Prostate gland (tissue), 2 donors: ENCODE data around the gene NLGN3. TPM values are rescaled to one million over a fixed set of nuclear protein-coding genes. Genes with fewer than 3 reads are reported as not detected.

Source experiments
- DNase-seq: peaks from one replicate; pipeline ENCODE4 v3.0.0-alpha.2; 2019; ENCODE audit warnings: low spot score
- H3K27ac ChIP-seq, 2 donors: fragments of 200-600 bp; sonication (generic); 2 replicates each; pipeline ENCODE4 v1.5.1; 2017 to 2019
- H3K27me3 ChIP-seq: fragments of 200-600 bp; sonication (generic); replicated peaks from 2 replicates; pipeline ENCODE4 v1.5.1; 2019; ENCODE audit not compliant: insufficient read depth
- H3K36me3 ChIP-seq, 2 donors: fragments of 200-600 bp; sonication (generic); 1 replicate in 1 of 2; 2 replicates in 1 of 2; pipeline versions ENCODE4 v1.5.1 to v1.8.1; 2017 to 2019
- H3K4me1 ChIP-seq: fragments of 200-600 bp; sonication (generic); replicated peaks from 2 replicates; pipeline ENCODE4 v1.5.1; 2019
- H3K4me3 ChIP-seq, 2 donors: fragments of 200-600 bp; sonication (generic); 2 replicates each; pipeline ENCODE4 v1.5.1; 2017 to 2019
- H3K9me3 ChIP-seq: fragments of 200-600 bp; sonication (generic); 2 replicates; pipeline ENCODE4 v1.5.1; 2017
- POLR2A ChIP-seq: fragments of 450-650 bp; IDR thresholded peaks from one replicate; pipeline ENCODE4 v1.6.1; 2016; ENCODE audit warnings: antibody characterized with exemption, mild to moderate bottlenecking
- POLR2AphosphoS5 ChIP-seq: sonication (generic); formaldehyde crosslinking; IDR thresholded peaks from one replicate; pipeline ENCODE4 v1.6.1; 2017; ENCODE audit warnings: antibody characterized with exemption
- WGBS: methylation state at CpG from one replicate; pipeline ENCODE4 v1.1.5; 2018; 5-methylcytosine and 5-hydroxymethylcytosine counted together
- intact Hi-C: fragments of 100-400 bp; cut with DNase I; formaldehyde crosslinking; loops from one replicate; pipeline ENCODE4 v1.14.2; 2022
- total RNA-seq, 2 donors: library from RNA; depleted of rRNA; stranded (reverse); fragments of >200 nt; gene quantifications; one replicate each; pipeline ENCODE4 v1.1.0, GENCODE V29; 2016
- TF ChIP-seq, protein P1 (sequence below), 4 experiments: fragments of 200-600 bp in 2 of 4; fragments of 450-650 bp in 2 of 4; sonication (generic) in 2 of 4; IDR thresholded peaks; 1 replicate in 3 of 4; 2 replicates in 1 of 4; pipeline ENCODE4 v1.5.1; 2016 to 2019; ENCODE audit warnings: antibody characterized with exemption in 4 of 4, mild to moderate bottlenecking in 2 of 4, moderate library complexity in 2 of 4

The NLGN3 gene
- total RNA-seq, 2 donors from 2014 or later: 1.4 to 9.4 TPM

GRCh38 chrX:71162981-71163380 is 18.3 kb downstream of the NLGN3 start:
- Histone ChIP-seq H3K4me1 (no peaks in the 10 kb centered on the region), H3K4me3 (no peak overlapping the region), H3K36me3 (no peaks in the 10 kb centered on the region), H3K9me3 (no peaks in the 10 kb centered on the region), H3K27ac (no peak overlapping the region), H3K27me3 (no peaks in the 10 kb centered on the region)
- WGBS: 94% methylated on average over 3 of the region's 4 CpGs
- intact Hi-C loops: no loop called here
- TF ChIP-seq POLR2A: no peak
- TF ChIP-seq, protein P1, sequence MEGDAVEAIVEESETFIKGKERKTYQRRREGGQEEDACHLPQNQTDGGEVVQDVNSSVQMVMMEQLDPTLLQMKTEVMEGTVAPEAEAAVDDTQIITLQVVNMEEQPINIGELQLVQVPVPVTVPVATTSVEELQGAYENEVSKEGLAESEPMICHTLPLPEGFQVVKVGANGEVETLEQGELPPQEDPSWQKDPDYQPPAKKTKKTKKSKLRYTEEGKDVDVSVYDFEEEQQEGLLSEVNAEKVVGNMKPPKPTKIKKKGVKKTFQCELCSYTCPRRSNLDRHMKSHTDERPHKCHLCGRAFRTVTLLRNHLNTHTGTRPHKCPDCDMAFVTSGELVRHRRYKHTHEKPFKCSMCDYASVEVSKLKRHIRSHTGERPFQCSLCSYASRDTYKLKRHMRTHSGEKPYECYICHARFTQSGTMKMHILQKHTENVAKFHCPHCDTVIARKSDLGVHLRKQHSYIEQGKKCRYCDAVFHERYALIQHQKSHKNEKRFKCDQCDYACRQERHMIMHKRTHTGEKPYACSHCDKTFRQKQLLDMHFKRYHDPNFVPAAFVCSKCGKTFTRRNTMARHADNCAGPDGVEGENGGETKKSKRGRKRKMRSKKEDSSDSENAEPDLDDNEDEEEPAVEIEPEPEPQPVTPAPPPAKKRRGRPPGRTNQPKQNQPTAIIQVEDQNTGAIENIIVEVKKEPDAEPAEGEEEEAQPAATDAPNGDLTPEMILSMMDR (IDR thresholded peaks at IDR 0.05): no peak
- no peak for TF ChIP-seq POLR2AphosphoS5
- no peak for DNase-seq

- WGBS: 80% methylated on average over 11 of the region's 12 CpGs
- no peak for DNase-seq
- no peak for TF ChIP-seq POLR2AphosphoS5
- TF ChIP-seq, protein P1 (IDR thresholded peaks at IDR 0.05): no peak
Measured at GRCh38 chrX:71164071-71164470, 19.4 kb downstream of the NLGN3 start.

DNA sequence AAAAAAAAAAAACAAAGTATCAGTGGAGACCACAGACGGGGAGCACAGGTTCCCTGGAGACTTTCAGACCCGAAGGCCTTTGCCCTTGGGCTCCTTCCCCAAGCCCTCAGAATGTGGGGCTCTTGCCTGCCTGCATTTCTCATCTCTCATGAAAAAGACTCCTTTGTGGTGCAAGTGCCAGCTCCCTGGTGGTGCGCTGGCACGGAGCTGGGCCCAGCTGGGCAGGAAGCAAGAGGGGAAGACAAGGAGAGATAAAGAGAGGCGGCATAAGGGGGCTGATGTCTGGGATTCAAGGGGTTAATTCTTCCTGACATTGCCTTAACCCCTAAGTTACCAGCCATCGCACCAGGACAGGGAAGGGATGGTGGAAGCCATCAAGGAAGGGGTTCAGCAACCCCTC is 21.8 kb downstream of the NLGN3 start:
- DNase-seq: no peak
- Histone ChIP-seq H3K4me3 (no peak overlapping the region), H3K4me1 (no peaks in the 10 kb centered on the region), H3K27ac (no peak overlapping the region), H3K27me3 (no peaks in the 10 kb centered on the region), H3K36me3 (no peaks in the 10 kb centered on the region), H3K9me3 (no peaks in the 10 kb centered on the region)
- TF ChIP-seq POLR2A (no peak), POLR2AphosphoS5 (no peak)
- TF ChIP-seq, protein P1 (IDR thresholded peaks at IDR 0.05): no peak
- intact Hi-C loops: no loop called here
- WGBS: 76% methylated on average over 6 of the region's 6 CpGs

More at GRCh38 chrX:71164071-71164470, 19.4 kb downstream of the NLGN3 start:
- no peaks in the 10 kb centered on the region for H3K27me3 ChIP-seq
- intact Hi-C loops: no loop called here
- H3K4me3 ChIP-seq: no peak overlapping the region
- H3K4me1 ChIP-seq: no peaks in the 10 kb centered on the region
- no peaks in the 10 kb centered on the region for H3K9me3 ChIP-seq
- no peaks in the 10 kb centered on the region for H3K36me3 ChIP-seq
- H3K27ac ChIP-seq: no peak overlapping the region

GRCh38 chrX:71167031-71167781 is 22.6 kb downstream of the NLGN3 start:
- Histone ChIP-seq H3K27ac (no peak overlapping the region), H3K4me1 (no peaks in the 10 kb centered on the region), H3K4me3 (no peak overlapping the region), H3K36me3 (no peaks in the 10 kb centered on the region), H3K27me3 (no peaks in the 10 kb centered on the region), H3K9me3 (no peaks in the 10 kb centered on the region)
- 89% methylated on average over 13 of the region's 17 CpGs for WGBS
- TF ChIP-seq, protein P1 (IDR thresholded peaks at IDR 0.05): no peak
- no peak for TF ChIP-seq POLR2A
- no peak for TF ChIP-seq POLR2AphosphoS5
- DNase-seq: no peak
- intact Hi-C loops: no loop called here

DNA sequence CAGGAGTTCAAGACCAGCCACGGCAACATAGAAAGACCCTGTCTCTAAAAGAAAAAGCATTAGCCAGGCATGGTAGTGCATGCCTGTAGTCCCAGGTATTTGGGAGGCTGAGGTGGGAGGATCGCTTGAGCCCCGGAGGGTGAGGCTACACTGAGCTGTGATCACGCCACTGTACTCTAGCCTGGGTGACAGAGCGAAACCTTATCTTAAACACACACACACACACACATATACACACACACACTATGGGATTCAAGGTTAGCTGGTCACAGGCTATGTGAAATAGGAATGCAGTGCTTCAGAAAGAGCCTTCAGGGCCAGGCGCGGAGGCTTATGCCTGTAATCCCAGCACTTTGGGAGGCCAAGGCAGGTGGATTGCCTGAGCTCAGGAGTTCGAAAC is 23.5 kb downstream of the NLGN3 start:
- H3K27ac ChIP-seq: no peak overlapping the region
- no peaks in the 10 kb centered on the region for H3K4me1 ChIP-seq
- no peaks in the 10 kb centered on the region for H3K9me3 ChIP-seq
- H3K4me3 ChIP-seq: no peak overlapping the region
- H3K36me3 ChIP-seq: no peaks in the 10 kb centered on the region
- no peak for DNase-seq
- intact Hi-C loops: no loop called here
- TF ChIP-seq POLR2AphosphoS5 (no peak), POLR2A (no peak)
- TF ChIP-seq, protein P1 (IDR thresholded peaks at IDR 0.05): no peak
- 97% methylated on average over 8 of the region's 8 CpGs for WGBS
- no peaks in the 10 kb centered on the region for H3K27me3 ChIP-seq
